ENCODE results near the gene TMEM252.

GRCh38 chr9:68489646-68490045, 51.0 kb downstream of the TMEM252 start:
- TF ChIP-seq CTCF (IDR thresholded peaks at IDR 0.05) (no peak), EP300 (IDR thresholded peaks at IDR 0.05) (no peak)
